ENCODE data around the gene XIAP. TPM values are rescaled to one million over a fixed set of nuclear protein-coding genes. Genes with fewer than 3 reads are reported as not detected.

Gene XIAP
- 11.2 and 28.2 TPM in 2 replicates for total RNA-seq

GRCh38 chrX:123859846-123860838 is at the start of gene XIAP:
XIAP (plus strand) TSS chrX:123860053; CDS start chrX:123885663, 25,610 bp downstream.

GRCh38 chrX:123961268-123962005 is 101.6 kb downstream of the XIAP start, which contains the start of gene STAG2:
STAG2 (plus strand) TSS chrX:123961706; CDS start chrX:124022628, 60,922 bp downstream.

Other genes starting within 250 kb of the XIAP start
- gene THOC2, start 127.0 kb upstream of the XIAP start, total RNA-seq, result 26.0 and 35.7 TPM in 2 replicates
- 33.5 and 67.9 TPM in 2 replicates for gene STAG2, start 101.7 kb downstream of the XIAP start, total RNA-seq

All from epithelial cell of alveolus of lung (primary cell).